Measurements from ENCODE around the gene KIF3C.
"Not testable (repeated sequence)": the region's sequence is repeated elsewhere in the genome, so short reads cannot be mapped to it uniquely, and the experiment has no call there.

KIF3C gene

DNA sequence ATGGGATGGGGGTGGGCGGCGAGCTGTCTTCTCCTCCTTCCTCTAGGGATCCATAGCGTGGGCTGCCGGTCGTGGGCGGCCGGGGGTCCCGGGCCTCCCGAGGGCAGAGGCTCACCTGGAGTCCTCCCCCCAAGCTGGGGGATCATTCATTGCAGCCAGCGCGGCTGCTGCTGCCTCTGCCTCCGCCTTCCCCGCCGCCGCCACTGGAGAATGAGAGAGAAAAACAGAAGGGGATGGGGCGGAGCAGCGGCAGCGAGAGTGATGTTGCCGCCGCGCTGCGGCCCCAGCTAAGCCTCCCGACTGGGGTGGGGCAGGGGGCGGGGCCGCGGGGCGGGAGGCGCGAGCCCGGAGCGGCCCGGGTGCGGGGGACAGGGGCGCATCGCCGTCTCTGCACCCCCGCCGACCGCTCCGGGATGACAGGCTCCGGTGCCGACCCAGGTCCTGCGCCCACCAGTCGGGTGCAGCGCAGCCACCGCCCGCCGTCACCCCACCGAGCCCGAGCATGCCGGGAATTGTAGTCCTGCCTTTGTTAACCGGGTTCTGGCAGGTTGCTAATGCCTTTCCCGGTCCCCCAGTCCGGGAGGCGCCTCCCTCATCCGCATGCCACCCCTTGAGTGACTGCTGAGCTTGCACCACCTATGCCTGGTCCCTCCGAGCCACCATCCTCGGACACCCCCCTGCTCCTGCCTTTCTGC lies at the start of gene KIF3C:
KIF3C (minus strand) TSS at position 225 of the 695 bp plus-strand sequence. CDS start 580 bp downstream, outside the sequence.
- peak; percentile 83 for DNase-seq (ENCODE audit: low spot score)
- TF ChIP-seq CTCF (IDR thresholded peaks at IDR 0.05; ENCODE audit: extremely low read depth, missing control alignments) = no peak

GRCh38 chr2:26028083-26028482 lies 45.8 kb upstream of the KIF3C start:
- not testable (repeated sequence) for DNase-seq (ENCODE audit: low spot score)

DNA sequence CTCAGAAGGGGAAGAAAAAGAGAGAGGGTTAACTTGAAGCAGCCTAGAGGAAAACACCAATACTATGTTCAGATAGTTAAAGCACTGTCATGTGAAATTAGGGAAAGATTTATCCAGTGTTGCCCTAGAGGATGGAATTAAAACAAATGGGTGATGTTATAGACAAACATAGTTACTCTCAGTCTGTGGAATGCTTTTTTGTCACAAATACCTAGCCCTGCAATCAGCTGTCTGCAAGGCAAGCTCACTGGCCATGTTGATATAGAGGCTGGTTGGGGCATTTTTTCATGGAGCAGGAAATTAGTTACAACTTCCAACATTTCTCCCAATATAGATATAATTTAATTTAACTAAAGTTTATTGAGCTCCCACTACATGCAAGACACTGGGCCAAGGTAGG lies 43.2 kb upstream of the KIF3C start:
- DNase-seq (ENCODE audit: low spot score) = no peak
- no peak for TF ChIP-seq CTCF (IDR thresholded peaks at IDR 0.05; ENCODE audit: extremely low read depth, missing control alignments)

GRCh38 chr2:26024260-26024659 lies 42.0 kb upstream of the KIF3C start:
- no peak for TF ChIP-seq CTCF (IDR thresholded peaks at IDR 0.05; ENCODE audit: extremely low read depth, missing control alignments)
- DNase-seq (ENCODE audit: low spot score) = no peak

- TF ChIP-seq CTCF (IDR thresholded peaks at IDR 0.05; ENCODE audit: extremely low read depth, missing control alignments) = no peak
- DNase-seq (ENCODE audit: low spot score) = no peak
These were observed 37.9 kb upstream of the KIF3C start for GRCh38 chr2:26020231-26020640.

- DNase-seq (ENCODE audit: low spot score) = no peak
- no peak for TF ChIP-seq CTCF (IDR thresholded peaks at IDR 0.05; ENCODE audit: extremely low read depth, missing control alignments)
These were observed 36.1 kb upstream of the KIF3C start for GRCh38 chr2:26018184-26019055.

DNA sequence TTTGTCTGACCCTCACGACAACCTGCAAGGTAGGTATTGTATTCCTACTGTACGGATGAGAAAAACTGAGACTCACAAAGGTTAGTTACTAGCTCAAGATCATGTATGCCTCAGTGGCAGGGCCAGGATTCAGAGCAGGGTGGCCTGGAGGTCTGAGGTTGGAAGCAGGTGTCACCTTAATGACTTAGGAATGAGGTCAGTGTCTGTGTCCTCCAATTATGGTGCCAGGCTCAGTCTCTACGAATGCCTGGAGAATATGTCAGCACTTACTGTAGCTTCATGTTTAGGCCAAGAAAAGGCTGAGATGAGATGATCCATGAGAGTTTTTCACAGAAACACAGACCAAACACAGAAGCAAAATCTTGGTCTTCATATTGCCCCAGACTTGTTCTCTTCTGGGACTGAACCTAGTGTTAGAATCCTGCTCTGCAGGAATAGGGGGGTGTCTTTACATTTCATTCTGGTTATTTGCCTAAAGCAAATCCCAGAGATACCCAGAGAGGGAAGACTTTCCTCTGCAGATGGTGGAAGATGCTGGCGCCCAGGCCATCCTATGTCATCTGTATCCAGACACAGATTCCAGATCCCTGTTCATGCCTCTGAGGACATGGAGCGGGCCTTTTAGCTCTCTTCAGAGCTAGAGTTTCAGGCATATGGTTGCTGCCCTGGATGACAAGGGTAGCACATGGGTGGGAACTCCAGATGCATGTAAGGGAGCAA lies 35.3 kb upstream of the KIF3C start:
- no peak for DNase-seq (ENCODE audit: low spot score)
- TF ChIP-seq CTCF (IDR thresholded peaks at IDR 0.05; ENCODE audit: extremely low read depth, missing control alignments) = no peak

- DNase-seq (ENCODE audit: low spot score) = not testable (repeated sequence)
These were observed 34.4 kb upstream of the KIF3C start for GRCh38 chr2:26016706-26017045.

All from GM20000 (cell line).